GM12878 (cell line): ENCODE results near the gene TADA3. TPM values are rescaled to one million over a fixed set of nuclear protein-coding genes. Genes with fewer than 3 reads are reported as not detected.

Experiments used
- ELK1 ChIP-seq: IDR thresholded peaks from 2 replicates; pipeline ENCODE4 v1.6.1; 2012; ENCODE audit warnings: low read depth, low read length, improper control_type of control experiment
- EZH2 ChIP-seq: IDR thresholded peaks from 2 replicates; pipeline ENCODE4 v1.6.1; 2012; ENCODE audit warnings: low read depth, mild to moderate bottlenecking, control low read depth, inconsistent platforms, low read length, borderline replicate concordance; ENCODE audit not compliant: control insufficient read depth
- IKZF2 ChIP-seq, 2 experiments: fragments of 450-650 bp; IDR thresholded peaks; 2 replicates each; pipeline ENCODE4 v1.6.1; 2017; ENCODE audit warnings: mild to moderate bottlenecking in 2 of 2, moderate library complexity in 2 of 2
- PAX8 ChIP-seq: fragments of 450-650 bp; IDR thresholded peaks from 2 replicates; pipeline ENCODE4 v1.6.1; 2017; ENCODE audit warnings: mild to moderate bottlenecking, moderate library complexity
- PBX3 ChIP-seq: IDR thresholded peaks from 2 replicates; pipeline ENCODE4 v1.6.1; 2011; ENCODE audit warnings: mild to moderate bottlenecking, low read depth, low read length, moderate library complexity; ENCODE audit not compliant: insufficient replicate concordance
- PKNOX1 ChIP-seq: fragments of 450-650 bp; IDR thresholded peaks from 2 replicates; pipeline ENCODE4 v1.6.1; 2016; ENCODE audit warnings: mild to moderate bottlenecking
- PRDM15 ChIP-seq: fragments of 450-650 bp; formaldehyde crosslinking; IDR thresholded peaks from 2 replicates; pipeline ENCODE4 v1.4.0; 2020; ENCODE audit warnings: mild to moderate bottlenecking, moderate library complexity
- SMC3 ChIP-seq: IDR thresholded peaks from 2 replicates; pipeline ENCODE4 v1.6.1; 2011; ENCODE audit warnings: low read length, improper control_type of control experiment, borderline replicate concordance
- SUPT20H ChIP-seq: IDR thresholded peaks from 2 replicates; pipeline ENCODE4 v1.6.1; 2011; ENCODE audit warnings: low read depth, mild to moderate bottlenecking, low read length, moderate library complexity, borderline replicate concordance; ENCODE audit not compliant: control insufficient read depth
- TCF3 ChIP-seq: IDR thresholded peaks from 2 replicates; pipeline ENCODE4 v1.6.1; 2012; ENCODE audit warnings: low read depth, mild to moderate bottlenecking, low read length, borderline replicate concordance; ENCODE audit not compliant: insufficient read depth
- YBX1 ChIP-seq: fragments of 450-650 bp; IDR thresholded peaks from 2 replicates; pipeline ENCODE4 v1.6.1; 2016; ENCODE audit warnings: antibody characterized with exemption
- ZBTB11 ChIP-seq: fragments of 450-650 bp; formaldehyde crosslinking; IDR thresholded peaks from 2 replicates; pipeline ENCODE4 v1.5.0; 2022; ENCODE audit warnings: mild to moderate bottlenecking, missing genetic modification characterization
- ZBTB40 ChIP-seq: fragments of 450-650 bp; IDR thresholded peaks from 2 replicates; pipeline ENCODE4 v1.6.1; 2016; ENCODE audit warnings: mild to moderate bottlenecking, moderate library complexity, borderline replicate concordance
- ZNF217 ChIP-seq: fragments of 450-650 bp; IDR thresholded peaks from 2 replicates; pipeline ENCODE4 v1.6.1; 2017; ENCODE audit warnings: antibody characterized with exemption, mild to moderate bottlenecking
- polyA plus RNA-seq, 11 experiments: library from polyadenylated mRNA; depleted of rRNA in 4 of 11; unstranded in 6 of 11; stranded (reverse) in 5 of 11; fragments of >200 nt; fragmentation: Nextera tagmentation in 4 of 11; fragmentation: Illumina TruSeq in 1 of 11; extraction: Ambion mirVana in 4 of 11; extraction: Trizol in 1 of 11; gene quantifications; 1 replicate in 1 of 11; 2 replicates in 10 of 11; pipeline versions ENCODE4 v1.2.1 to v1.2.3, GENCODE V29; 2011 to 2016; ENCODE audit warnings: inconsistent platforms in 2 of 11, missing spikeins in 2 of 11, low read depth in 1 of 11
- total RNA-seq, 4 experiments: library from RNA; depleted of rRNA in 3 of 4; stranded (reverse); fragments of >200 nt in 3 of 4; fragmentation: Illumina TruSeq in 1 of 4; extraction: Trizol in 1 of 4; gene quantifications; 2 replicates each; pipeline versions ENCODE4 v1.2.1 to v1.2.3, GENCODE V29; 2013 to 2021

The TADA3 gene
- total and polyA plus RNA-seq, 10 of the 15 experiments (the other 5 are each of a cell fraction or from before 2014, with no cell fraction given) = 2.6 to 71.2 (median 51.0) TPM

- TF ChIP-seq PRDM15 (CRISPR knock-in tag) = no peak
- no peak for TF ChIP-seq TCF3
- 0 out of 2 replicates have a peak, but pooled peaks have one; percentile 9 for TF ChIP-seq SMC3
- TF ChIP-seq EZH2 = no peak
- TF ChIP-seq ZBTB11 (CRISPR knock-in tag) = no peak
- no peak for TF ChIP-seq YBX1
- peak; percentile 17 for TF ChIP-seq PBX3
- TF ChIP-seq ELK1 = no peak
- no peak for TF ChIP-seq IKZF2 (IDR thresholded peaks at IDR 0.05)
- no peak for TF ChIP-seq ZBTB40
- peak; percentile 82 for TF ChIP-seq PKNOX1
- no peak for TF ChIP-seq ZNF217
- no peak for TF ChIP-seq SUPT20H
- TF ChIP-seq PAX8 = no peak
Measured at GRCh38 chr3:9782770-9783169, 9.5 kb downstream of the TADA3 start (continued).
